Activated naive CD4-positive, alpha-beta T cell treated with anti-CD3 and anti-CD28 coated beads, Interleukin-2, amount 10 ng/mL, durations not matched to agents 7 days and 5 days (primary cell): Measurements from ENCODE around the gene SBNO2.
"Not testable (repeated sequence)": the region's sequence is repeated elsewhere in the genome, so short reads cannot be mapped to it uniquely, and the experiment has no call there.

Source experiments
- CTCF ChIA-PET: fragments of 350-600 bp; sonication (Branson Sonifier 250); formaldehyde crosslinking; loops from one replicate; lab custom pipeline; 2021; ENCODE audit warnings: antibody characterized with exemption; lab: Charles Lee
- DNase-seq: peaks from one replicate; pipeline ENCODE4 v3.0.0-alpha.2; 2020
- H3K27ac Mint-ChIP-seq: one replicate; pipeline ENCODE4 v1.8.0; 2021; ENCODE audit warnings: mild to moderate bottlenecking, moderate library complexity, mixed read lengths
- H3K27me3 Mint-ChIP-seq: one replicate; pipeline ENCODE4 v1.8.0; 2021; ENCODE audit warnings: mild to moderate bottlenecking, mixed read lengths
- H3K36me3 Mint-ChIP-seq: one replicate; pipeline ENCODE4 v1.8.0; 2021; ENCODE audit warnings: mixed read lengths
- H3K4me1 Mint-ChIP-seq: one replicate; pipeline ENCODE4 v1.8.0; 2021; ENCODE audit warnings: mixed read lengths
- H3K4me3 Mint-ChIP-seq: one replicate; pipeline ENCODE4 v1.8.0; 2021; ENCODE audit warnings: mild to moderate bottlenecking, moderate library complexity, mixed read lengths
- H3K9me3 Mint-ChIP-seq: one replicate; pipeline ENCODE4 v1.8.0; 2021; ENCODE audit warnings: mixed read lengths

The SBNO2 gene

DNA sequence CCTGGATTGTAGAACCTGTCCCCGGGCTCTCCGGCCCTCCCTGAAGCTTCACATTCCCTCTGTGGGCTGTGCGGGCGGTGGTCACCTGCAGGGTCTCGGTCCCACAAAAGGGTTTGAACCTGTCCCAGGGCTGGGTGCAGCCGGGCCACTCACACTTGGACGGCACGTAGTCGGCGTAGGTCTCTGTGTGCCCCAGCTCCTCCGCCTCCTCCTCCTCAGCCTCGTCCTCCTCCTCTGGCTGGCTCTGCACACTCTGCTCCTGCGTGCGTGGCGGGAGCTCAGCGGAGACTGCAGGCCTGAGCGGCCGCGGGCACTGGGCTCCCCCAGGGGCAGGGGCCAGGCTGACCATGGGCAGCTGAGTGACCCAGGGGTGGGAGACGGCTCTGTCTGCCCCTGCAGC, 50.7 kb downstream of the SBNO2 start:
- peaks cover 36% of the 10 kb centered on the region for H3K36me3 Mint-ChIP-seq
- CTCF ChIA-PET: interaction anchor here (1.4 kb wide), 1 partner anchor 10 kb away, joined by 6 read pairs; no protein-coding TSS in a partner anchor

DNA sequence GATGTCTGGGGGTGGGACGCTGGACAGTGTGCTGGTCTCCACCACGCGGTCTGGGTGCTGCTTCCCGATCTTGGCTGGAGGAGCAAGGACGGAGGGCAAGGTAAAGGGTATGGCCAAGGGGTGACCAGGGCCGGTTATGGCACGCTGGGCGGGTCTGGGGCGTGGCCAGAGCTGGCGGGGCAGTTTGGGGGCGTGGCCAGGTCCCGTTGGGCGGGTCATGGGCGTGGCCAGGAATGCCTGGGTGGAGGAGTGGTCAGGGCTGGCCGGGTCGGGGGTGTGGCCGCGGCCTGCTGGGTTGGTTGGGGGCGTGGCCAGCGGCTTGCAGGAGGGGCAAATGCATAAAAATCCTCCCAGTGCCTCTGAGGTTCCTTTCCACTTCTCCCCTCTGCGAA, 51.1 kb downstream of the SBNO2 start:
- peaks cover 39% of the 10 kb centered on the region for H3K36me3 Mint-ChIP-seq
- no peak overlapping the region for H3K4me3 Mint-ChIP-seq
- DNase-seq: peak; percentile 44
- CTCF ChIA-PET: interaction anchor here (1.4 kb wide), 1 partner anchor 10 kb away, joined by 6 read pairs; no protein-coding TSS in a partner anchor
- no peak overlapping the region for H3K27ac Mint-ChIP-seq
- H3K9me3 Mint-ChIP-seq: no peaks in the 10 kb centered on the region
- peaks cover 2% of the 10 kb centered on the region for H3K4me1 Mint-ChIP-seq
- H3K27me3 Mint-ChIP-seq: no peaks in the 10 kb centered on the region

More for the DNA sequence above, 50.7 kb downstream of the SBNO2 start:
- no peak for DNase-seq
- no peak overlapping the region for H3K4me3 Mint-ChIP-seq
- H3K27ac Mint-ChIP-seq: no peak overlapping the region
- peaks cover 2% of the 10 kb centered on the region for H3K4me1 Mint-ChIP-seq
- no peaks in the 10 kb centered on the region for H3K9me3 Mint-ChIP-seq
- H3K27me3 Mint-ChIP-seq: no peaks in the 10 kb centered on the region

GRCh38 chr19:1122021-1122971, 51.8 kb downstream of the SBNO2 start:
- H3K4me1 Mint-ChIP-seq: no peaks in the 10 kb centered on the region
- H3K4me3 Mint-ChIP-seq: no peak overlapping the region
- DNase-seq: no peak
- peaks cover 33% of the 10 kb centered on the region for H3K36me3 Mint-ChIP-seq
- H3K27ac Mint-ChIP-seq: no peak overlapping the region
- CTCF ChIA-PET: no interaction called here
- H3K9me3 Mint-ChIP-seq: no peaks in the 10 kb centered on the region
- H3K27me3 Mint-ChIP-seq: no peaks in the 10 kb centered on the region

DNA sequence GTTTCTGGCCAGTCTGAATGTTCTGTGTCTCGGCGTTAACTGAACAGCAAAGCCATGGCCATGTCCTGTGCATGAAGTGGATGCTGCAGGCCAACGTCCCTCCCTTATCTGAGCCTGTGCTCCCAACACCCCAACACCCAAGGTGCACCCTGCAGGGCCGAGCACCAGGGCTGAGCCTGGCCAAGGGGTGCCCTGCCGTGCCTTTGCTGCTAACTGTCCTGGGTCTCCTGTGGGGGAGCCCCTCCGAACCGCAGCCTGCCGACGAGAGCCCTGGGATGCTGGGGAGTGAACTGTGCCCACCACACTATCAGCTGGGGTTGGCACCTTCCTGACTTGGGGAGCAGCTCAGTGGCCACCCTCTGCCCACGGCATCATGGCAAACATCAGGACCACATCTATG, 52.7 kb downstream of the SBNO2 start:
- Mint-ChIP-seq H3K27me3 (no peaks in the 10 kb centered on the region), H3K9me3 (no peaks in the 10 kb centered on the region), H3K4me1 (no peaks in the 10 kb centered on the region), H3K27ac (no peak overlapping the region), H3K36me3 (peaks cover 29% of the 10 kb centered on the region), H3K4me3 (no peak overlapping the region)
- CTCF ChIA-PET: no interaction called here
- DNase-seq: no peak

DNA sequence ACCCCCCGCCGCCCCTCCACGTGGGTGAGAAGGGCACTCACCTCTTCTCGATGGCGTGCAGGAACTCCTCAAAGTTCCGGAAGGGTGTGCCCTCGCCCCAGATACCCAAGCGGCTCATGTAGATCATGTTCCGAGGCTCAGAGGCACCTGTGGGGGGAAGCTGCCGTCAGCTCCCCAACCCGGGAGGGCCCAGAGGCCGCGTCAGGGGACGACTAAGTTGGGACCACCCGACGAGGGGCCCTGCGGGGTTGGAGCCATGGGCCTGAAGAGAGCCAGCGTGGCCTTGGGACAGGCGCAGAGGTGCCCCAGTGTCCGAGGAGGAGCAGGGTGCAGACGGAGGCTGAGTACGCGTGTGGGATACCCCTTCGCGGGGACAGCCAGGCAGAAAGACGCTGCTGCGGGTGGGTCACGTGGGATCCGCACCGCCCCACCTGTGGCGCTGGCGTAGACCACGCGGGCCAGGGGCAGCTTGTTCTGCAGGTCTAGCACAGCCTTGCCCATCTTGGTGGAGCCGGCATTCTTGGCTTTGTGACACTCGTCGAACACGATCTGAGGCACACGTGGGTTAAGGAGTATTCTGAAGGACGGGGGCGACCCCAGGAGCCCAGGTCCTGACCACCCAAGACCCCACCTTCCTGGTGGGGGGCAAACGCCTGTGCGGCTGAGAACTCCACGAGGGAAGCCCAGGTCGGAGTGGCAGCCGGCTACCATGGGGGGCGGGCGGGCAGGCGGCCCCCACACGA, 54.4 kb downstream of the SBNO2 start:
- Mint-ChIP-seq H3K9me3 (no peaks in the 10 kb centered on the region), H3K36me3 (peaks cover 25% of the 10 kb centered on the region), H3K27me3 (no peaks in the 10 kb centered on the region), H3K4me3 (no peak overlapping the region), H3K27ac (no peak overlapping the region), H3K4me1 (no peaks in the 10 kb centered on the region)
- CTCF ChIA-PET: no interaction called here
- no peak for DNase-seq

DNA sequence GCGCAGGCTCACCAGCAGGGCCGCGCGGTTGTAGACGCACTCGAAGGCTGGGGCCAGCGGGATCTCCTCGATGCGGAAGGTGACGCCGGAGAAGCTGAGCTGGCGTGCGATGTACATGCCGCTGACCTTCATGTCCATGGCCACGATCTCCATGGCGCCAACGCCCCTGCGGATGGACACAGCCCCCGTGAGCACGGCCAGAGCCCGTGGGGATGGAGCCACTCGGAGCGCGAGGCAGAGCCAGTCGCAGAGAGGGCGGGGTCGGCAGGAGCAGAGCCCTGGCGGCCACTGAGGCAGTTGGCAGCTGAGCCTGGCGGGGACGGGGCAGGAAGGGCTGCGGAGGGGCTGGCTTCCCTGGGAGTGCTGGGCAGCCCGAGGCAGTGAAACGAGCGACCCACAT, 55.1 kb downstream of the SBNO2 start:
- Mint-ChIP-seq H3K4me1 (no peaks in the 10 kb centered on the region), H3K4me3 (no peak overlapping the region), H3K27me3 (no peaks in the 10 kb centered on the region), H3K9me3 (no peaks in the 10 kb centered on the region), H3K27ac (no peak overlapping the region), H3K36me3 (peaks cover 25% of the 10 kb centered on the region)
- DNase-seq: no peak
- CTCF ChIA-PET: no interaction called here

DNA sequence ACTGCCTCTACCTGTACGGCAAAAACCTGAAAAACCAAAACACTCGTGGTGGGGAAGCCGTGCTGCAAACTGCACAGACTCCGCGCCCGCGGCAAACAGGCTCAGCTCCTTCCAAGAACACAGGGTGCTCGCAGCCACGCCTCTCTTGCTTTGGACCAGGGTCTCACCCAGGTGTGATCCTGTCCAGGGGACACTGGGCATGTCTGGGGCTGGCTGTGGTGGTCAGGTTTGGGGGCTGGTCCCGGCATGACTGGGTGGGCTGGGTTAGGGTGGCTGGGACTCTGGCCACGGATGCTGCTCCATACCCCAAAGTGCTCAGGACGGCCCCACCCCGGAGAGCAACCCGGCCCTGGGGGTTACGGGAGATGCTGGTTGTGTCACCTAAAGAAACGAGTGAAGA, 56.4 kb downstream of the SBNO2 start:
- Mint-ChIP-seq H3K4me1 (peaks cover 3% of the 10 kb centered on the region), H3K27ac (no peak overlapping the region), H3K36me3 (peaks cover 17% of the 10 kb centered on the region), H3K27me3 (no peaks in the 10 kb centered on the region), H3K9me3 (no peaks in the 10 kb centered on the region), H3K4me3 (no peak overlapping the region)
- no peak for DNase-seq
- CTCF ChIA-PET: no interaction called here

DNA sequence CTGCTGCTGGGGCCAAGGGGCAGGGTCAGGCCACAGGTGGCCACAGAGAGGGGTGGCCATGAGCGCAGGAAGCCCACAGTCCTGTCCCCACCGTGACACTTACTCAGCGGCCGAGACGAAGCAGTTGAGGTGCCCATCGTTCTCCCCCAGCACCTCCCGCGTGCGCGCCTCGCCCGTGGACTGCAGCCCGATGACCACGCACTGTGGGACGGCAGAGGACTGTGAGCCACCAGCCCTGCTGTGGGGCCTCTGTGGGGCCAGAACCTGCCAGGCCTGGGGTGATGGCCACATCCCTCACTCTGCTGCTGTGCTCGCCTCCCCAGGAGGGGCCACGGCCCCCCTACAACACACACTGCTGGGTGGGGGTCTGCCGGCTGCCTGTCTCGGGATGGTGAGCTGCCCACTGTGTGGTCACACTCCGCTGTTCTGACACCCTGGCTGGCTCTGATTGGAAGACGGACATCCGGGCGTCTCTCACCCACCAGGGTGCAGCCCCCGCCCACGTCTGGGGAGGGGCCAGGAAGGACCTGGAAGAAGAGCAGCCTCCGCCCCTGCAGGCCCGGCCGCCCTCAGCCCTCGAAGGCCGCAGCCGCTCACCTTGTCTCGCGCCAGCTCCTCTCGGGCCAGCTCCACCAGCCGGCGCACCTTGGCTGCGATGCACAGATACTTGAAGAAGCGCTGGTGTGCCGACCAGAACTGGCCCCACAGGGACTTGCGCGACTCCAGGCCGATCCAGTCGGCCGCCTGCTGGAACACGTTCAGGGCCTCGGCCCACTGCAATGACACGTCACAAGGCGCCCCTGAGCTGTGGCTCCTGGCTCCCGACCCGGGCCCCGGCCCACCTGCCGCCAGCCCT, 57.1 kb downstream of the SBNO2 start:
- DNase-seq: no peak
- peaks cover 17% of the 10 kb centered on the region for H3K36me3 Mint-ChIP-seq
- H3K9me3 Mint-ChIP-seq: no peaks in the 10 kb centered on the region
- no peak overlapping the region for H3K4me3 Mint-ChIP-seq
- H3K27ac Mint-ChIP-seq: no peak overlapping the region
- CTCF ChIA-PET: interaction anchor here (1.6 kb wide), 1 partner anchor 127 kb away, joined by 4 read pairs; no protein-coding TSS in a partner anchor
- peaks cover 3% of the 10 kb centered on the region for H3K4me1 Mint-ChIP-seq
- no peaks in the 10 kb centered on the region for H3K27me3 Mint-ChIP-seq

DNA sequence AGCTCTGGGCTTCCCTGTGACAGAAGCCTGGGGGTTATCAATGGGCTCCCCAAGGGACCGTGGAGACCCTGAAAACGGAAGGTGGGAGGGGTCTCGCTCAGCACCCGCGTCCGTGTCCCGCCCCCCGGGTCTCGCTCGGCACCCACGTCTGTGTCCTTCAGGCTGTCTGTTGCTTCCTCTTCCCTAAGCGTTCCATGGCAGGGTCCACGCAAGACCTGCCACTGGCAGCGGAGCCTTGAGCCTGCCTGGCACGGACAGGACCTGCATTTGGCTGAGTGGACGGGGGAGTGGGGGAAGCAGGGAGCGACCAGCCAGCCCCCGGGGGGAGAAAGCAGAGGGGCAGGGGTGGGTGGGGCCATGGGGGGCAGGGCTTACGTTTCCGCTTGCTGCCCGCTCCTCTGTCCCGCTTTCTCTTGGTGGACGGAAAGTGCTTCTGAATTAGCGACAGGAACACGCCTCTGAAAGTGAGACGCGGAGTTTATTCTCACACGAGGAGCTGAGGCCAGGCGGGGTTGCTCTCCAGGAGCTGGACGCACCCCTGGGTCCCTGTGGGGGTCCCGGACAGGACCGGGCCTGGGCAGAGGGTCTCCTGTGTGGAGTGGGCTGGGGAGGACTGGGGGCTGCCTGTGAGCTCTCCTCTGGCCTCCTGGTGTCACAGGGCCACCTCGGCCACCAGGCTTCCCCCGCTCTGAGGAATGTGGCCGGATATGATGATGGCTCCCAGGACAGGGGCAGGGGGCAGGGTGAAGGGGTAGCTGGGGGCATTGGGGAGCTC, 58.2 kb downstream of the SBNO2 start:
- Mint-ChIP-seq H3K9me3 (no peaks in the 10 kb centered on the region), H3K27me3 (no peaks in the 10 kb centered on the region), H3K4me3 (no peak overlapping the region), H3K36me3 (peaks cover 9% of the 10 kb centered on the region), H3K4me1 (peaks cover 3% of the 10 kb centered on the region), H3K27ac (no peak overlapping the region)
- CTCF ChIA-PET: interaction anchor here (1.6 kb wide), 1 partner anchor 128 kb away, joined by 4 read pairs; no protein-coding TSS in a partner anchor
- DNase-seq: no peak

GRCh38 chr19:1114728-1115127, 59.3 kb downstream of the SBNO2 start:
- H3K4me1 Mint-ChIP-seq, DNase-seq, H3K27me3 Mint-ChIP-seq, H3K9me3 Mint-ChIP-seq, H3K36me3 Mint-ChIP-seq, H3K4me3 Mint-ChIP-seq: not testable (repeated sequence)
- CTCF ChIA-PET: interaction anchor here (4.4 kb wide), 1 partner anchor 78 kb away, joined by 29 read pairs; no protein-coding TSS in a partner anchor
- H3K27ac Mint-ChIP-seq: peak overlapping the region; percentile 73

- H3K27me3 Mint-ChIP-seq: no peaks in the 10 kb centered on the region
- no peak overlapping the region for H3K27ac Mint-ChIP-seq
- H3K4me3 Mint-ChIP-seq: no peak overlapping the region
- no peak for DNase-seq
- peaks cover 3% of the 10 kb centered on the region for H3K4me1 Mint-ChIP-seq
- no peaks in the 10 kb centered on the region for H3K9me3 Mint-ChIP-seq
- H3K36me3 Mint-ChIP-seq: peaks cover 8% of the 10 kb centered on the region
- CTCF ChIA-PET: interaction anchor here (0.6 to 4.4 kb wide), 12 partner anchors 10 to 152 kb away, joined by 3 to 29 read pairs (median 4); no protein-coding TSS in a partner anchor
These were observed 60.0 kb downstream of the SBNO2 start for GRCh38 chr19:1113986-1114483.

DNA sequence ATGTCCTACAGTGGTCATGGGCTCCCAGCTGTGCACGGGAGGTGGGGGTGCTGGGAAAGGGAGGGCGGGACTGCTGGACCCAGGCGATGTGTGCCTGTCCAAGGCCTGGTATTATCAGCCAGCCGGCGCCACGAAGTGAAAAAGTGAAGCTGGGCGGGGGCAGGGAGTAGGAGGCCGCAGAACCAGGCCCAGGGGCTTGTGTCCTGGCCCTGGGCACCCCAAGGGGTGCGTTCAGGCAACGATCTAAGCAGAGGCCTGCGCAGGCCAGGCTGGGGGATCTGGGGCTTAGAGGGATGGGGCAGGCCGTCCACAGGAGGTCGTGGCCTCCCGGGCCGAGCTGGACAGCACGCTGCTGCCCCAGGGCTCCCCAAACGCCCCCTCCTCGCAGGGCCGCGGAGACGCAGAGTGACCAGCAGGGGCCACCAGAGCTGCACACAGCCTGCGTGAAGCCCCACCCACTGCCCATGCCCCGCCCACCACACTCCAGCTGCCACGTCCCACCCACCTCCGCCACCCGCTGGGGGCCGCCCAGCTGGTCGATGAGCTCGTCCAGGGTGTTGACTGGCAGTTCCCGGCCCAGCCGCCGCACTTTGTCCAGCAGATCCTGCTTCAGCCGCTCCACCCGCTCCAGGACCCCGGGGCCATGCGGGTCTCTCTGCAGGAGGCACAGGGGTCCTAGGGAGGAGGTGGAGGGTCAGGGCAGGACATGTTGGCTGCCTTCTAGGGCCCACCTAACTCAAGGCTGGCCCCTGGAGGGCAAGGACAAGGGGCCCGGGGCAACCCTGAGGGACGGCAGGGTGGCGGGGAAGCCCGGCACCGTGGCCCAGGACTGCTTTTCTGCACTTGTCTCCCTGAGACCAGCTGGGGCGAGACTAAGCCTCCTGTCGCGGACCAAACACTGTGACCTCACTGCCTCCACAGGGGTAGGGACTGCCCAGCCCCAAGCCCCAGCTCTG, 60.8 kb downstream of the SBNO2 start:
- no peak overlapping the region for H3K27ac Mint-ChIP-seq
- H3K36me3 Mint-ChIP-seq: peaks cover 6% of the 10 kb centered on the region
- H3K4me1 Mint-ChIP-seq: peaks cover 3% of the 10 kb centered on the region
- peak; percentile 91 for DNase-seq
- no peaks in the 10 kb centered on the region for H3K9me3 Mint-ChIP-seq
- H3K4me3 Mint-ChIP-seq: no peak overlapping the region
- H3K27me3 Mint-ChIP-seq: no peaks in the 10 kb centered on the region
- CTCF ChIA-PET: interaction anchor here (0.6 to 4.4 kb wide), 15 partner anchors 10 to 153 kb away, joined by 3 to 29 read pairs (median 4); no protein-coding TSS in a partner anchor
